Measurements from ENCODE around the gene CAP1.

DNA sequence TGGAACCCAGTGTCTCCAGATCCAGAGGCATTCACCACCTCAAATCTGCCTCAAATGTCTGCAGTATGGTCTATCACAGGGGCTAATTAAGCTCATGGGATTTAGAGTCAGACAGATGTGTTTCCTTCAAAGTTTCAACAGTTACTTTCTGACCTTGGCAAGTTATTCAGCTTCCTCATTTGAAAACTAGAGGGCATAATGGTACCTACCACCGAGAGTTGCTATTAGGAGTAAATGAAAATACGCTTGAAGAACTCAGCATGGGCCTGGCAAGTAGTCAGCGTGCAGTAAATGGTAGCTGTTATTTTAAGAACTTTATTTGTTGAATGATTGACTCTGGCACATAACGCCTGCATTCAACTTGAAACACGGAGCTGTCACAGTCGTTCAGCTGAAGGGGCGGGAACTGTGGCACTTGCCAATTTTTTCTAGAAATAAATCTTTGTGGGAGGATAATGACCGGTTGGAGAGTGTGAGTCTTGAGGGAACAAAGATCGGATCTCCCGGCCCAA lies 1.2 kb upstream of the CAP1 start:
- TF ChIP-seq, protein P1, sequence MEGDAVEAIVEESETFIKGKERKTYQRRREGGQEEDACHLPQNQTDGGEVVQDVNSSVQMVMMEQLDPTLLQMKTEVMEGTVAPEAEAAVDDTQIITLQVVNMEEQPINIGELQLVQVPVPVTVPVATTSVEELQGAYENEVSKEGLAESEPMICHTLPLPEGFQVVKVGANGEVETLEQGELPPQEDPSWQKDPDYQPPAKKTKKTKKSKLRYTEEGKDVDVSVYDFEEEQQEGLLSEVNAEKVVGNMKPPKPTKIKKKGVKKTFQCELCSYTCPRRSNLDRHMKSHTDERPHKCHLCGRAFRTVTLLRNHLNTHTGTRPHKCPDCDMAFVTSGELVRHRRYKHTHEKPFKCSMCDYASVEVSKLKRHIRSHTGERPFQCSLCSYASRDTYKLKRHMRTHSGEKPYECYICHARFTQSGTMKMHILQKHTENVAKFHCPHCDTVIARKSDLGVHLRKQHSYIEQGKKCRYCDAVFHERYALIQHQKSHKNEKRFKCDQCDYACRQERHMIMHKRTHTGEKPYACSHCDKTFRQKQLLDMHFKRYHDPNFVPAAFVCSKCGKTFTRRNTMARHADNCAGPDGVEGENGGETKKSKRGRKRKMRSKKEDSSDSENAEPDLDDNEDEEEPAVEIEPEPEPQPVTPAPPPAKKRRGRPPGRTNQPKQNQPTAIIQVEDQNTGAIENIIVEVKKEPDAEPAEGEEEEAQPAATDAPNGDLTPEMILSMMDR (IDR thresholded peaks at IDR 0.05) = no peak
- TF ChIP-seq POLR2A (IDR thresholded peaks at IDR 0.05) = no peak

Data from testis (tissue), 2 donors.